GM12874 (cell line): ENCODE measurements around the gene RERE.

Source experiments
- CTCF ChIP-seq: IDR thresholded peaks from 2 replicates; pipeline ENCODE4 v1.5.1; 2011; ENCODE audit warnings: low read depth, mild to moderate bottlenecking, control low read depth, low read length, moderate library complexity; ENCODE audit not compliant: insufficient read depth

Gene RERE

GRCh38 chr1:8458607-8459006 lies 358.8 kb downstream of the RERE start:
- TF ChIP-seq CTCF = no peak

- no peak for TF ChIP-seq CTCF
These were observed 359.6 kb downstream of the RERE start for GRCh38 chr1:8457760-8458381.

- TF ChIP-seq CTCF = no peak
These were observed 360.4 kb downstream of the RERE start for GRCh38 chr1:8456991-8457390.

- no peak for TF ChIP-seq CTCF
These were observed 361.0 kb downstream of the RERE start for GRCh38 chr1:8456308-8456912.

- no peak for TF ChIP-seq CTCF
These were observed 361.6 kb downstream of the RERE start for GRCh38 chr1:8455700-8456307.

GRCh38 chr1:8450312-8450711 lies 367.1 kb downstream of the RERE start:
- TF ChIP-seq CTCF = no peak

GRCh38 chr1:8448911-8449661 lies 368.4 kb downstream of the RERE start:
- no peak for TF ChIP-seq CTCF
